ENCODE measurements around the gene SLC34A1.

SLC34A1 gene

DNA sequence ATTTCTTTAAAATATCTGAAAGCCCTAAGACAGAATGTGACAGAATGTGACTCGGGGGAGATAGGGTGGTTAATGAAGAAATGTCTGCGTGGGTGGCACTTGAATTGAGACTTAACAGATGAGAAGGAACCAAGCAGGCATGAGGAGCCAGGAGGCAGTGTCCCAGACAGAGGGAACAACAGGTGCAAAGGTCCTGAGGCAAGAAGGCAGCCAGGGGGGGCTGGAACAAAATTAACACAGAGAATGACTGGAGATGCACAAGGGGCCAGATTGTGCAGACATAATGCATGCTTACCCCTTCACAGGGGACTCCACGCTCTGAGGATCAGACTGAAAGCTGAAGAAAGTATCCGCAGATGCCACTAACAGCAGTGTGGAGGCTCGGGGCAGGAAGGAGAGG, 34.5 kb upstream of the SLC34A1 start:
- H3K4me3 ChIP-seq (ENCODE audit: low read depth, low read length) = peak overlapping the region; percentile 61; the same call in 1 of the 2 replicates
- TF ChIP-seq, protein P1, sequence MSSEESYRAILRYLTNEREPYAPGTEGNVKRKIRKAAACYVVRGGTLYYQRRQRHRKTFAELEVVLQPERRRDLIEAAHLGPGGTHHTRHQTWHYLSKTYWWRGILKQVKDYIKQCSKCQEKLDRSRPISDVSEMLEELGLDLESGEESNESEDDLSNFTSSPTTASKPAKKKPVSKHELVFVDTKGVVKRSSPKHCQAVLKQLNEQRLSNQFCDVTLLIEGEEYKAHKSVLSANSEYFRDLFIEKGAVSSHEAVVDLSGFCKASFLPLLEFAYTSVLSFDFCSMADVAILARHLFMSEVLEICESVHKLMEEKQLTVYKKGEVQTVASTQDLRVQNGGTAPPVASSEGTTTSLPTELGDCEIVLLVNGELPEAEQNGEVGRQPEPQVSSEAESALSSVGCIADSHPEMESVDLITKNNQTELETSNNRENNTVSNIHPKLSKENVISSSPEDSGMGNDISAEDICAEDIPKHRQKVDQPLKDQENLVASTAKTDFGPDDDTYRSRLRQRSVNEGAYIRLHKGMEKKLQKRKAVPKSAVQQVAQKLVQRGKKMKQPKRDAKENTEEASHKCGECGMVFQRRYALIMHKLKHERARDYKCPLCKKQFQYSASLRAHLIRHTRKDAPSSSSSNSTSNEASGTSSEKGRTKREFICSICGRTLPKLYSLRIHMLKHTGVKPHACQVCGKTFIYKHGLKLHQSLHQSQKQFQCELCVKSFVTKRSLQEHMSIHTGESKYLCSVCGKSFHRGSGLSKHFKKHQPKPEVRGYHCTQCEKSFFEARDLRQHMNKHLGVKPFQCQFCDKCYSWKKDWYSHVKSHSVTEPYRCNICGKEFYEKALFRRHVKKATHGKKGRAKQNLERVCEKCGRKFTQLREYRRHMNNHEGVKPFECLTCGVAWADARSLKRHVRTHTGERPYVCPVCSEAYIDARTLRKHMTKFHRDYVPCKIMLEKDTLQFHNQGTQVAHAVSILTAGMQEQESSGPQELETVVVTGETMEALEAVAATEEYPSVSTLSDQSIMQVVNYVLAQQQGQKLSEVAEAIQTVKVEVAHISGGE (tag by site-specific recombination; conservative IDR thresholded peaks at IDR 0.05; ENCODE audit: low read depth) = no peak
- TF ChIP-seq IKZF3 (tag by site-specific recombination; IDR thresholded peaks at IDR 0.05) = no peak
- no peak for TF ChIP-seq ZFP37 (tag by site-specific recombination; IDR thresholded peaks at IDR 0.05)
- no peak for TF ChIP-seq KLF9 (tag by site-specific recombination; IDR thresholded peaks at IDR 0.05; ENCODE audit: low read depth)
- no peak for TF ChIP-seq ZFP41 (tag by site-specific recombination; IDR thresholded peaks at IDR 0.05; ENCODE audit: borderline replicate concordance)
- TF ChIP-seq SCRT2 (tag by site-specific recombination; IDR thresholded peaks at IDR 0.05) = peak; percentile 80
- TF ChIP-seq ZNF623 (tag by site-specific recombination; IDR thresholded peaks at IDR 0.05) = peak; percentile 96
- no peak for TF ChIP-seq ZNF488 (tag by site-specific recombination; IDR thresholded peaks at IDR 0.05)
- no peak for TF ChIP-seq ZNF792 (tag by site-specific recombination; IDR thresholded peaks at IDR 0.05)
- no peak for TF ChIP-seq PRDM1 (tag by site-specific recombination; IDR thresholded peaks at IDR 0.05)
- no peak for TF ChIP-seq ZNF843 (tag by site-specific recombination; IDR thresholded peaks at IDR 0.05)
- peaks cover 20% of the 10 kb centered on the region; the same call in 1 of the 2 replicates for H3K4me1 ChIP-seq (ENCODE audit: control insufficient read depth, insufficient read depth, low read length)
- ChIA-PET CTCF (interaction anchor here (0.7 to 3.1 kb wide), 4 partner anchors 31 to 77 kb away, joined by 3 to 9 read pairs (median 5); partner anchors contain the start of gene GRK6), POLR2A (interaction anchor here (0.9 to 3.0 kb wide), 2 partner anchors 13 to 21 kb away, joined by 4 to 26 read pairs; no protein-coding TSS in a partner anchor)
- H3K36me3 ChIP-seq (ENCODE audit: control insufficient read depth in 2 of 2, insufficient read depth in 1 of 2, low read length in 2 of 2) = peaks cover 9 to 26% of the 10 kb centered on the region in 2 experiments; a peak in 2 of 3 replicates
- no peaks in the 10 kb centered on the region for H3K9me3 ChIP-seq (ENCODE audit: control insufficient read depth, insufficient read depth, low read depth, low read length)
- no peak overlapping the region for H3K27ac ChIP-seq (ENCODE audit: extremely low read depth, low read depth, low read length)

DNA sequence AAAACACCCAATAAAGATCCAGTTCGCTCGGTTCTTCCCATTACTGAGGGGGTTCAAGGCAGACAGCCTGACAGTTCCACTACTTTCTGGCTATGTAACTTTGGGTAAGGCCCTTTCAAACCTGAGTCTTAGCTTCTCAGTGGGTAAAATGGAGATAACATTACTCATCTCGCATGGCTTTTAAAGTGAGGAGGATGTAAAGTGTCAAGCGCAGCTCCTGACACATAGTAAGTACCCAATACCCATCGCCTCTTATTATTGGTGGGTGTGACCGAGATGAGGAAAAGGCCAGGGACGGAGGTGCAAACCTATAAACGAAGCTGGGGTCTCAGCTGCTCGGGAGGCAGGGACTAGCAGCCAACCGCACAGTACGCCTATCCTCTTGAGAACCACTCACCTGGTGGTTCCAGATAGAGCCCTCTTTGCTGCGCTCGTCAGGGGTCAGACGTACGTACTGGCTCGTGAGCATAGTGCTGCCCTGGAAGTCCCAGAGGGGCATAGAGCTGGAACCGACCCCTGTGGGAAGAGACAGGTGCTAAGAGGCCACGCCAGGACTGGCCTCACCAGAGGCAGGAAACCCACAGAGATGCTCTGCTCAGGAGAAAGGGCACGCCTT, 33.4 kb upstream of the SLC34A1 start:
- Histone ChIP-seq H3K27ac (ENCODE audit: extremely low read depth, low read depth, low read length) (peak overlapping the region; percentile 92), H3K4me1 (ENCODE audit: control insufficient read depth, insufficient read depth, low read length) (peaks cover 20% of the 10 kb centered on the region; the same call in 1 of the 2 replicates)
- POLR2A ChIA-PET = interaction anchor here (0.9 to 3.0 kb wide), 11 partner anchors 10 to 146 kb away, joined by 4 to 26 read pairs (median 8); partner anchors contain the start of genes GRK6, MXD3 and PDLIM7

More for the DNA sequence above, 33.4 kb upstream of the SLC34A1 start:
- TF ChIP-seq ZNF692 (tag by site-specific recombination; IDR thresholded peaks at IDR 0.05) = no peak
- TF ChIP-seq, protein P2, sequence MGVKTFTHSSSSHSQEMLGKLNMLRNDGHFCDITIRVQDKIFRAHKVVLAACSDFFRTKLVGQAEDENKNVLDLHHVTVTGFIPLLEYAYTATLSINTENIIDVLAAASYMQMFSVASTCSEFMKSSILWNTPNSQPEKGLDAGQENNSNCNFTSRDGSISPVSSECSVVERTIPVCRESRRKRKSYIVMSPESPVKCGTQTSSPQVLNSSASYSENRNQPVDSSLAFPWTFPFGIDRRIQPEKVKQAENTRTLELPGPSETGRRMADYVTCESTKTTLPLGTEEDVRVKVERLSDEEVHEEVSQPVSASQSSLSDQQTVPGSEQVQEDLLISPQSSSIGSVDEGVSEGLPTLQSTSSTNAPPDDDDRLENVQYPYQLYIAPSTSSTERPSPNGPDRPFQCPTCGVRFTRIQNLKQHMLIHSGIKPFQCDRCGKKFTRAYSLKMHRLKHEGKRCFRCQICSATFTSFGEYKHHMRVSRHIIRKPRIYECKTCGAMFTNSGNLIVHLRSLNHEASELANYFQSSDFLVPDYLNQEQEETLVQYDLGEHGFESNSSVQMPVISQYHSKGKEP (tag by site-specific recombination; IDR thresholded peaks at IDR 0.05) = no peak
- no peak for TF ChIP-seq ZNF548 (tag by site-specific recombination; IDR thresholded peaks at IDR 0.05)
- TF ChIP-seq OSR2 (tag by site-specific recombination; IDR thresholded peaks at IDR 0.05) = no peak
- Histone ChIP-seq H3K4me3 (ENCODE audit: low read depth, low read length) (peak overlapping the region; percentile 61), H3K36me3 (ENCODE audit: control insufficient read depth in 2 of 2, insufficient read depth in 1 of 2, low read length in 2 of 2) (peaks cover 0 to 23% of the 10 kb centered on the region in 2 experiments; a peak in 2 of 3 replicates), H3K9me3 (ENCODE audit: control insufficient read depth, insufficient read depth, low read depth, low read length) (no peaks in the 10 kb centered on the region)
- CTCF ChIA-PET = interaction anchor here (0.7 to 3.2 kb wide), 11 partner anchors 9 to 151 kb away, joined by 3 to 26 read pairs (median 5); no protein-coding TSS in a partner anchor

Data from HEK293 (cell line).